ENCODE data around the gene CYP8B1. TPM values are rescaled to one million over a fixed set of nuclear protein-coding genes. Genes with fewer than 3 reads are reported as not detected.

CYP8B1 gene
- total and polyA plus RNA-seq, 2 of the 13 experiments (the other 11 are each of a cell fraction or from before 2014, with no cell fraction given): 0.58 to 2.0 TPM

- CTCF ChIA-PET (ENCODE audit: low intra/inter-chr PET ratio, low total read pairs): interaction anchor here (6.1 kb wide), 1 partner anchor 47 kb away, joined by 79 read pairs; no protein-coding TSS in a partner anchor
- intact Hi-C loops (cut with micrococcal nuclease; ENCODE audit: unreplicated experiment): no loop called here
- 95% methylated on average over 2 of the region's 2 CpGs for WGBS (ENCODE audit: low lambda C conversion rate)
These were observed 2.2 kb upstream of the CYP8B1 start for GRCh38 chr3:42877881-42878280.

GRCh38 chr3:42876940-42877720 lies 1.5 kb upstream of the CYP8B1 start:
- ChIA-PET CTCF (ENCODE audit: low intra/inter-chr PET ratio, low total read pairs) (interaction anchor here (6.1 kb wide), 1 partner anchor 46 kb away, joined by 79 read pairs; no protein-coding TSS in a partner anchor), POLR2A (interaction anchor here (0.9 to 2.6 kb wide), 5 partner anchors 21 to 97 kb away, joined by 3 to 32 read pairs (median 5); partner anchors contain the start of gene HIGD1A)
- BruUV-seq (replicated peaks): no TSS peak
- intact Hi-C loops (cut with micrococcal nuclease; ENCODE audit: unreplicated experiment): no loop called here
- Histone ChIP-seq H3K27me3 (ENCODE audit: control insufficient read depth in 1 of 2, insufficient read depth in 2 of 2, low read length in 2 of 2) (no peaks in the 10 kb centered on the region), H3K4me3 (replicated peaks in 1 of 3; ENCODE audit: insufficient read depth in 1 of 3, low read depth in 2 of 3, low read length in 3 of 3) (no peak overlapping the region), H3K4me2 (ENCODE audit: low read depth, low read length) (peak overlapping the region; percentile 1; the same call in 1 of the 2 replicates), H4K20me1 (ENCODE audit: insufficient read depth, low read length) (no peaks in the 10 kb centered on the region), H3K9me3 (ENCODE audit: low read length) (no peaks in the 10 kb centered on the region), H3K27ac (ENCODE audit: extremely low read length, insufficient read depth, low read length) (peak overlapping the region; percentile 68), H3K9ac (ENCODE audit: insufficient read depth, low read depth, low read length) (no peak overlapping the region), H3K4me1 (ENCODE audit: insufficient read depth, low read length) (peaks cover 89% of the 10 kb centered on the region), H3K79me2 (ENCODE audit: insufficient read depth, low read length) (no peaks in the 10 kb centered on the region), H3K36me3 (replicated peaks in 1 of 2; ENCODE audit: control insufficient read depth in 1 of 2, insufficient read depth in 2 of 2, low read length in 2 of 2) (no peaks in the 10 kb centered on the region), H2AFZ (ENCODE audit: low read length) (no peak overlapping the region)
- WGBS (ENCODE audit: low lambda C conversion rate): 70% methylated on average over 7 of the region's 7 CpGs
- in situ Hi-C loops (cut with HindIII; ENCODE audit: extremely low pct_ligation_motif_present, low pct_unique_long_range_greater_than_20kb): loop anchor here (5.0 kb wide), 2 partner anchors 40 to 95 kb away; no protein-coding TSS in a partner anchor
- FAIRE-seq (no peak), DNase-seq (ENCODE audit: low spot score) (no peak), ATAC-seq (no peak)
- TF ChIP-seq ZFY (CRISPR knock-in tag; IDR thresholded peaks at IDR 0.05) (peak; percentile 36; the same call in 1 of the 2 replicates), ZNF580 (CRISPR knock-in tag; IDR thresholded peaks at IDR 0.05; ENCODE audit: borderline replicate concordance, low read depth) (no peak), ZNF724P (CRISPR knock-in tag; IDR thresholded peaks at IDR 0.05; ENCODE audit: borderline replicate concordance) (no peak), ZFX (CRISPR knock-in tag; IDR thresholded peaks at IDR 0.05; ENCODE audit: low read depth) (peak; percentile 44; the same call in 1 of the 2 replicates), HNF1B (CRISPR knock-in tag; IDR thresholded peaks at IDR 0.05) (0 out of 2 replicates have a peak, but pooled peaks have one; percentile 41), MTF1 (CRISPR knock-in tag; IDR thresholded peaks at IDR 0.05) (no peak), ZBTB7B (CRISPR knock-in tag; IDR thresholded peaks at IDR 0.05) (0 out of 2 replicates have a peak, but pooled peaks have one; percentile 32), ZNF598 (CRISPR knock-in tag; IDR thresholded peaks at IDR 0.05; ENCODE audit: borderline replicate concordance) (0 out of 2 replicates have a peak, but pooled peaks have one; percentile 24), ZNF788 (CRISPR knock-in tag; IDR thresholded peaks at IDR 0.05; ENCODE audit: borderline replicate concordance) (peak; percentile 54; the same call in 1 of the 2 replicates), CBX5 (CRISPR knock-in tag; IDR thresholded peaks at IDR 0.05; ENCODE audit: borderline replicate concordance) (no peak)

More at GRCh38 chr3:42877881-42878280, 2.2 kb upstream of the CYP8B1 start:
- Histone ChIP-seq H3K9me3 (ENCODE audit: low read length) (no peaks in the 10 kb centered on the region), H3K27ac (ENCODE audit: extremely low read length, insufficient read depth, low read length) (no peak overlapping the region), H3K4me3 (replicated peaks in 1 of 3; ENCODE audit: insufficient read depth in 1 of 3, low read depth in 2 of 3, low read length in 3 of 3) (no peak overlapping the region), H3K9ac (ENCODE audit: insufficient read depth, low read depth, low read length) (no peak overlapping the region), H4K20me1 (ENCODE audit: insufficient read depth, low read length) (no peaks in the 10 kb centered on the region), H2AFZ (ENCODE audit: low read length) (no peak overlapping the region), H3K79me2 (ENCODE audit: insufficient read depth, low read length) (no peaks in the 10 kb centered on the region), H3K4me1 (ENCODE audit: insufficient read depth, low read length) (peaks cover 81% of the 10 kb centered on the region), H3K4me2 (ENCODE audit: low read depth, low read length) (no peak overlapping the region), H3K27me3 (ENCODE audit: control insufficient read depth in 1 of 2, insufficient read depth in 2 of 2, low read length in 2 of 2) (no peaks in the 10 kb centered on the region), H3K36me3 (replicated peaks in 1 of 2; ENCODE audit: control insufficient read depth in 1 of 2, insufficient read depth in 2 of 2, low read length in 2 of 2) (no peaks in the 10 kb centered on the region)
- ATAC-seq: no peak
- in situ Hi-C loops (cut with HindIII; ENCODE audit: extremely low pct_ligation_motif_present, low pct_unique_long_range_greater_than_20kb): loop anchor here (5.0 kb wide), 2 partner anchors 41 to 96 kb away; no protein-coding TSS in a partner anchor
- TF ChIP-seq NBN (conservative IDR thresholded peaks at IDR 0.05): no peak
- no peak for FAIRE-seq
- DNase-seq (ENCODE audit: low spot score): no peak
- POLR2A ChIA-PET: interaction anchor here (1.1 to 1.6 kb wide), 6 partner anchors 22 to 121 kb away, joined by 4 to 8 read pairs (median 4); no protein-coding TSS in a partner anchor
- no TSS peak for BruUV-seq (replicated peaks)

All from HepG2 (cell line).